SKM-1 (cell line): ENCODE measurements around the gene C16orf86.

Source experiments
- DNase-seq: peaks from one replicate; lab custom pipeline; 2025; ENCODE audit not compliant: unreplicated experiment; lab: John Stamatoyannopoulos, UW

C16orf86 gene, protein sequence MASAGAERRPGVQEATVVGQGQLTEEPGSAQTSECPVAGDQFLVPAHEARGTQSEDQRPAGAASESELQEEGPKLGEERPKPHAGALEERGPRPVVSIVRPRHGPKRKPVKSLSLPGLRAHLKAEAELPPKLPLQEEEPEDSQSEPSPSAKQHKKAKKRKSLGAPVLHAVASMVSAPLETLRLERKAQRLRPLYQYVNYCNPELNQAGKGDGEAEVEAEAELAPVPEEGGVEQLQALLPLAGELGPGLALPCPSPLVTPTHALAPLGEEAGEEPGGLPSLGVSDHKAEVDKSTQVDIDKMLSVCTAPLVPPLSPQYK

DNA sequence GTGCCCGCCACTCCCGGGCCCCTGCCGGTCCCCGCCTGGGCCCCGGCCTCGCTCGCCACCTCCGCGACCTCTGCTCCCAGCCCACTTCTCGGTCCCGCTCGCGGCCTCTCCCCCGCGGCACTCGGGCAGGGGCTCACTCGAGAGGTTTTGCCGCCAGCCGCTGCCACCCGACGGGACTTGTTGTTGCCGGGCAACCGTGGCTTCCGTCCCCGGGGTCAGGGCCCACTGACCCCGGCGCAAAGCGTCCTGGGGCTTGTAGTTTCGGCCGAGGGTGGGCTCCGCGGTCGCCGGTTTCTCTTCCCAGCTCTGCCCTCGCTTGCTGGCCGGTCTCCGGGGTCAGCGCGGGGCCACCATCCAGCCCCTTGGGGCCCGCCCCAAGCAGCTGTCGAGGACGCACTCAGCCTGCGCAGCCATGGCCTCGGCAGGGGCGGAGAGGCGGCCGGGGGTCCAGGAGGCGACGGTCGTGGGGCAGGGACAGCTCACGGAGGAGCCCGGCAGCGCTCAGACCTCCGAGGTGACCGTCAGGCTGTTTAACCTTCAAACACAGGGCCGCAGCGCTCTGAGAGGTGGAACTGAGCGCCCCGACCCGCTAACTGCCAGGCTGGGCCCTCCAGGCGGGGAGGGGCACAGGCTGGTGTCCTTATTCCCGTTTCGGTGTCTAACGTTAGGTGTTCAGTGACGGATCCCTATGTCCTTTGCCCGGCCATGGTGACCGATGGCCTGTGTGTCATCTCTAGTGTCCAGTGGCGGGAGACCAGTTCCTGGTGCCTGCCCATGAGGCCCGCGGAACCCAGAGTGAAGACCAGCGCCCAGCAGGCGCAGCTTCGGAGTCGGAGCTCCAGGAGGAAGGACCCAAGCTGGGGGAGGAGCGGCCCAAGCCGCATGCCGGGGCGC lies at the start of gene C16orf86, which contains the start of gene ENKD1:
C16orf86 (plus strand) TSS at position 256 of the 894 bp plus-strand sequence; CDS start at position 413, 157 bp downstream.
ENKD1 (minus strand) TSS at position 192 of the 894 bp plus-strand sequence. CDS start 308 bp downstream, outside the sequence.
- DNase-seq: peak; percentile 49

DNA sequence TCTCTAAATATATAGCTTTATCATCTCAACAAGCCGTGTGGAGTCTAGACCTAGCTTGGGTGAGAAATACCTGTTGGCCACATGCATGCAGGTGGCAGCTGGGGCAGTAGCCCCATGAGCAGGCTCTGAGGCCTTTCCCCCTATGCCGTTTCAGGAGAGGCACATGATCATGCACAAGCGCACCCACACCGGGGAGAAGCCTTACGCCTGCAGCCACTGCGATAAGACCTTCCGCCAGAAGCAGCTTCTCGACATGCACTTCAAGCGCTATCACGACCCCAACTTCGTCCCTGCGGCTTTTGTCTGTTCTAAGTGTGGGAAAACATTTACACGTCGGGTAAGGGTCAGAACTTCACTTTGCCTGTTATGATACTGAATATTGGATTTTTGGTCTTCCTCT lies 38.4 kb upstream of the C16orf86 start:
- DNase-seq: no peak

- DNase-seq: no peak
These were observed 34.0 kb upstream of the C16orf86 start for GRCh38 chr16:67632415-67633172.

GRCh38 chr16:67636713-67637112 lies 29.9 kb upstream of the C16orf86 start:
- no peak for DNase-seq

DNA sequence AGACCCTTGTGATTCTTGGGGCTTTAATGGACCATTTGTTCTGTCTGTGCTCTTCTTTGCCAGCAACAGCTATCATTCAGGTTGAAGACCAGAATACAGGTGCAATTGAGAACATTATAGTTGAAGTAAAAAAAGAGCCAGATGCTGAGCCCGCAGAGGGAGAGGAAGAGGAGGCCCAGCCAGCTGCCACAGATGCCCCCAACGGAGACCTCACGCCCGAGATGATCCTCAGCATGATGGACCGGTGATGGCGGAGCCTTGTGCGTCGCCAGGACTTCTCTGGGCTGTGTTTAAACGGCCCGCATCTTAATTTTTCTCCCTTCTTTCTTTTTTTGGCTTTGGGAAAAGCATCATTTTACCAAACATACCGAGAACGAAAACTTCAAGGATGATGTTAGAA lies 29.0 kb upstream of the C16orf86 start:
- no peak for DNase-seq

GRCh38 chr16:67641779-67642708 lies 24.6 kb upstream of the C16orf86 start:
- no peak for DNase-seq

GRCh38 chr16:67644038-67644437 lies 22.6 kb upstream of the C16orf86 start:
- DNase-seq: no peak

DNA sequence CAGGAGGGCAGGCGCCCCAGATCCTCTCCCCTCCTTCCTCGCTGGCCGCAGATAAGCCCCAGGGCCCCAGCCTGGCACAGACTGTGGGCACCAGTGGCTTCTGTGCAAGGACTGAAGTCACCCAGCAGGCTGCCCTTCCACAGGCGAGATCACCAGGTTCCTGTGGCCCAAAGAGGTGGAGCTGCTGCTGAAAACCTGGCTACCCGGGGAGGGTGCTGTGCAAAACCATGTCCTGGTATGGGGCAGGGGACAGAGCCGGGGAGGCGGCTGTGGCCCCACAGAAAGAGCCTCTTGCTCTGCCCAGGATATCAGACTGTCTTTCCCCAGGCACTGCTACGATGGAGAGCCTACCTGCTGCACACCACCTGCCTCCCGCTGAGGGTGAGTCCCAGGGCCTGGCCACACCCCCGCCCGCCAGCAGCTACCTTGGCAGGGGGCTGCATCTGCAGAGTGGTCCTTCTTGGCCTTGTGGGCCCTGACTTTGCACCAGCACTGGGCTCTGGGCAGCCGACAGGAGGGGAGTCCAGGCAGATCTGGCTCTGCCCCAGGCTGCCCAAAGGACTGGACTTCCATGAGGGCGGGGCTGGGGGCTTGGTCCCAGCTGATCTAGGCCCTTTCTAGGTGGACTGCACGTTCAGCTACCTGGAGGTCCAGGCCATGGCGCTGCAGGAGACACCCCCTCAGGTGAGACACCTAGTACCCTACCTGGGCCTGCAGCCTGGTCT lies 21.1 kb upstream of the C16orf86 start:
- DNase-seq: no peak

- no peak for DNase-seq
These were observed 19.4 kb upstream of the C16orf86 start for GRCh38 chr16:67647111-67647651.

- DNase-seq: no peak
These were observed 18.9 kb upstream of the C16orf86 start for GRCh38 chr16:67647681-67648080.

- no peak for DNase-seq
These were observed 18.4 kb upstream of the C16orf86 start for GRCh38 chr16:67648088-67648763.

DNA sequence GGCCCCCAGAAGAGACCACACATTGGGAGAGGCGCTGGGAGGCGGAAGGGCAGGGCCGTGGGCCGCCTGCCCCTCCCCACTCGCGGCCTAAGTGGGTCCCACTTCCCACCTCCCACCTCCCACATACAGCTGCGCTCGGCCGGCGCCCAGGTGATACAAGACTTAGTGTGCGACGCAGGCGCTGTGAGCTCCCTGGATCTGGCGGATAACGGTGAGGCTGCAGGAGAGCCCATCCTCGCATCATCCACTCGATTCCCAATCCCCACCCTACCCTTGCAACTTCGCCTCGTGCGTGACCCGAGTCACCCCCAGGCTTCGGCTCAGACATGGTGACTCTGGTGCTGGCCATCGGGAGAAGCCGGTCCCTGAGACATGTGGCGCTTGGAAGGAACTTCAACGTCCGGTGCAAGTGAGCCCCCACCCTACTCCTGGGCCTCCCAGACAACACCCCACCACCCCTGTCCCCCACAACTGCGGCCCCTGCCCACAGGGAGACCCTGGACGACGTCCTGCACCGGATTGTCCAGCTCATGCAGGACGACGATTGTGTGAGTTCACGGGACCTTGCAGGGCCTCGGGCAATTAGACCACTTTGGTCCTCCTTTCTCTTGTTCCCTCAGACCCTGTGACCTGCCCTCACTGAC lies 17.7 kb upstream of the C16orf86 start:
- no peak for DNase-seq

GRCh38 chr16:67649494-67649931 lies 17.1 kb upstream of the C16orf86 start:
- DNase-seq: no peak

DNA sequence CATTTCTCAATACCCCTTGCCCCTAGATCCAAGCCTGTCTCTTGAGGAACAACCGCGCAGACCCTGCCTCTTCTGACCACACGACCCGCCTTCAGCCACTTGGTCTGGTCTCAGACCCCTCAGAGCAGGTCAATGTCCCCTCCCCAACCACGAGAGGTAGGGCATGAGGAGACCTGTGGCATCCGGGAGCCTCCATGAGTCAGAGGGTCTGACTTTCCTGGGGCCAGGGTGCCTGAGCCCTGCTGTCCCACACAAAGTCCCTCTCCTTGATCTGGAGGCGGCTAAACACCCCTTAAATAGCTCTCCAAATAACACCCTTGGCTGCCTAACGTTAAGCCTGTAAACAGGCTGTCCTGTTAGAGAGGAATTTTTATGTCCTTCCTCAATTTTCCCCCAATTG lies 16.6 kb upstream of the C16orf86 start:
- DNase-seq: no peak

GRCh38 chr16:67651039-67651438 lies 15.6 kb upstream of the C16orf86 start:
- DNase-seq: no peak

DNA sequence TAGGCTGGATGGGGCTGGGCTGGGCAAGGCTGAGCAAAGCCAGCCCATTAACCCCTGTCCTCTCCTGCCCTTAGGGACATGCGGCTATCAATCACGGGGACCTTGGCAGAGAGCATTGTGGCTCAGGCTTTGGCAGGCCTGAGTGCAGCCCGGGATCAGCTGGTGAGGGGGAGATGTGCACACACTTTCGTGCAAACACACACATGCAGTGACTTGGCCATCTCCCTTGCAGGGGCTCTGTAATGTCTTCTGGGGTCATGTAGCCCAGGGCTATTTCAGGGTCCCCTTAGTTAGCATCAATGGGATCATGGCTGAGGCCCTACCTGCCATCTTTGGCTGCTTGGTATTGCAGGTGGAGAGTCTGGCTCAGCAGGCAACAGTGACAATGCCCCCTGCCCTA lies 14.8 kb upstream of the C16orf86 start:
- no peak for DNase-seq

DNA sequence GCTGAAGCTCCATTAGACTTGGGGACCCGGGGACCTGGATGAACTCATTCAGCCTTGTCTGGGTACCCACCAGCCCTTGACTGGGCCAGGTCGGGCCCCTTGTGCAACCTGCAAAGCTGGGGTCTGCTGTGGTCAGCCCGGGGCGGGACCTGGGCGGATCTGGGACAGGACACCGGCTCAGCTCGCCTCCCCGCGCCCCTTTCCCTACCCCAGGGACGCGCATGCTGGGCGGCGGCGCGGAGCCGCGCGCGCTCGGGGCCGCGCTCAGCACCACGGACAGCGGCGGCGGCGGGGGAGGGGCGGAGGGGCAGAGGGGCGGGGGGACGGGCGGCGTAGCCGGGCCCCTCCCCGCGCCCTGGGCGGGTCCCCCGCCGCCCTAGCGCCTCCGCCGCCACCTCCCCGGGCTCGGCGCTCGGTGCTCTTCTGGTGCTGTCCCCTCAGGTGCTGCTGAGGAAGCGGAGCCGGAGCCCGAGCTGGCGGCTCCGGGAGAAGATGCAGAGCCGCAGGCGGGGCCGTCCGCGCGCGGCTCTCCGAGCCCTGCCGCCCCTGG lies 14.0 kb upstream of the C16orf86 start:
- DNase-seq: no peak
